CD4-positive, CD25-positive, alpha-beta regulatory T cell (primary cell): Measurements from ENCODE around the gene SHC3. TPM values are rescaled to one million over a fixed set of nuclear protein-coding genes. Genes with fewer than 3 reads are reported as not detected.

Source experiments
- ATAC-seq, 2 donors: fragments of 150-1000 bp; cut with Tn5 transposase; one replicate each; pipeline ENCODE4 v1.10.0; 2021; ENCODE audit warnings: low read depth in 2 of 2, moderate number of reproducible peaks in 2 of 2, moderate library complexity in 1 of 2
- DNase-seq, 3 donors: peaks; one replicate each; pipeline versions ENCODE4 v3.0.0 to v3.0.0-alpha.2; 2012 to 2022; ENCODE audit warnings: mixed read lengths in 1 of 3
- H3K27ac ChIP-seq: one replicate; pipeline ENCODE4 v1.7.0; 2013; ENCODE audit warnings: mild to moderate bottlenecking, low read length; ENCODE audit not compliant: insufficient read depth, poor library complexity, severe bottlenecking
- H3K27me3 ChIP-seq: one replicate; pipeline ENCODE4 v1.7.0; 2013; ENCODE audit warnings: low read length; ENCODE audit not compliant: control insufficient read depth, insufficient read depth
- H3K36me3 ChIP-seq: one replicate; pipeline ENCODE4 v1.7.0; 2013; ENCODE audit warnings: mild to moderate bottlenecking, low read length, moderate library complexity; ENCODE audit not compliant: control insufficient read depth, insufficient read depth
- H3K4me1 ChIP-seq: 2 replicates; pipeline ENCODE4 v1.7.0; 2013; ENCODE audit warnings: mild to moderate bottlenecking, low read length; ENCODE audit not compliant: insufficient read depth, control insufficient read depth, poor library complexity, severe bottlenecking
- H3K4me3 ChIP-seq: one replicate; pipeline ENCODE4 v1.7.0; 2013; ENCODE audit warnings: low read depth, mild to moderate bottlenecking, low read length, moderate library complexity
- H3K9me3 ChIP-seq, 2 experiments: 1 replicate in 1 of 2; 2 replicates in 1 of 2; pipeline ENCODE4 v1.7.0; 2013; ENCODE audit warnings: low read length in 2 of 2, mild to moderate bottlenecking in 1 of 2, moderate library complexity in 1 of 2; ENCODE audit not compliant: control insufficient read depth in 2 of 2
- H3K27ac Mint-ChIP-seq, 3 donors: one replicate each; pipeline ENCODE4 v1.8.0; 2020 to 2022; ENCODE audit warnings: mild to moderate bottlenecking in 3 of 3, mixed read lengths in 3 of 3, moderate library complexity in 2 of 3
- H3K27me3 Mint-ChIP-seq: one replicate; pipeline ENCODE4 v1.8.0; 2022; ENCODE audit warnings: mild to moderate bottlenecking, mixed read lengths
- H3K36me3 Mint-ChIP-seq: one replicate; pipeline ENCODE4 v1.8.0; 2020; ENCODE audit warnings: mixed read lengths
- H3K4me1 Mint-ChIP-seq, 4 donors: one replicate each; pipeline ENCODE4 v1.8.0; 2020 to 2022; ENCODE audit warnings: mixed read lengths in 4 of 4, mild to moderate bottlenecking in 1 of 4
- H3K4me3 Mint-ChIP-seq, 4 donors: one replicate each; pipeline ENCODE4 v1.8.0; 2020 to 2022; ENCODE audit warnings: mild to moderate bottlenecking in 4 of 4, mixed read lengths in 4 of 4, moderate library complexity in 3 of 4
- H3K9me3 Mint-ChIP-seq, 7 donors: one replicate each; pipeline ENCODE4 v1.8.0; 2020 to 2022; ENCODE audit warnings: mixed read lengths in 7 of 7, mild to moderate bottlenecking in 3 of 7, moderate library complexity in 2 of 7
- polyA plus RNA-seq, 4 donors: library from polyadenylated mRNA; unstranded; fragments of 300-500 nt; fragmentation: Illumina TruSeq; gene quantifications; one replicate each; pipeline ENCODE4 v1.2.3, GENCODE V29; 2021
- total RNA-seq: library from RNA; stranded (reverse); gene quantifications from one replicate; pipeline ENCODE4 v1.2.3, GENCODE V29; 2022

SHC3 gene
- total and polyA plus RNA-seq, 5 donors from 2014 or later, result not detected

GRCh38 chr9:89166852-89167251 is 11.8 kb downstream of the SHC3 start:
- H3K9me3 Mint-ChIP-seq, result peaks cover 0 to 3% (median 0%) of the 10 kb centered on the region in 7 donors

GRCh38 chr9:89165880-89166279 is 12.7 kb downstream of the SHC3 start:
- no peak for ATAC-seq
- no peaks in the 10 kb centered on the region for H3K27me3 ChIP-seq
- no peaks in the 10 kb centered on the region for H3K36me3 ChIP-seq

More at GRCh38 chr9:89166852-89167251, 11.8 kb downstream of the SHC3 start:
- no peaks in the 10 kb centered on the region for H3K9me3 ChIP-seq
- H3K4me1 Mint-ChIP-seq, result no peaks in the 10 kb centered on the region
- H3K27ac Mint-ChIP-seq, result peak overlapping the region in 1 of 3 donors; percentile 17
- no peaks in the 10 kb centered on the region for H3K4me1 ChIP-seq
- no peak overlapping the region for H3K4me3 ChIP-seq
- no peaks in the 10 kb centered on the region for H3K36me3 Mint-ChIP-seq
- H3K4me3 Mint-ChIP-seq, result no peak overlapping the region
- DNase-seq (no peak), ATAC-seq (no peak)
- H3K36me3 ChIP-seq, result no peaks in the 10 kb centered on the region
- H3K27me3 Mint-ChIP-seq, result peaks cover 35% of the 10 kb centered on the region
- no peaks in the 10 kb centered on the region for H3K27me3 ChIP-seq
- no peak overlapping the region for H3K27ac ChIP-seq

GRCh38 chr9:89165341-89165740 is 13.3 kb downstream of the SHC3 start:
- H3K9me3 Mint-ChIP-seq, result peaks cover 0 to 3% (median 0%) of the 10 kb centered on the region in 7 donors
- no peaks in the 10 kb centered on the region for H3K4me1 Mint-ChIP-seq

More at GRCh38 chr9:89165880-89166279, 12.7 kb downstream of the SHC3 start:
- no peaks in the 10 kb centered on the region for H3K36me3 Mint-ChIP-seq
- peaks cover 35% of the 10 kb centered on the region for H3K27me3 Mint-ChIP-seq
- Histone ChIP-seq H3K4me3 (no peak overlapping the region), H3K4me1 (no peaks in the 10 kb centered on the region), H3K9me3 (no peaks in the 10 kb centered on the region), H3K27ac (no peak overlapping the region)
- DNase-seq, result no peak
- peaks cover 0 to 3% (median 0%) of the 10 kb centered on the region in 7 donors for H3K9me3 Mint-ChIP-seq
- no peak overlapping the region for H3K27ac Mint-ChIP-seq
- H3K4me3 Mint-ChIP-seq, result no peak overlapping the region
- no peaks in the 10 kb centered on the region for H3K4me1 Mint-ChIP-seq

GRCh38 chr9:89161221-89161620 is 17.4 kb downstream of the SHC3 start:
- H3K4me1 ChIP-seq, result no peaks in the 10 kb centered on the region
- Mint-ChIP-seq H3K27me3 (peaks cover 32% of the 10 kb centered on the region), H3K4me3 (no peak overlapping the region), H3K27ac (no peak overlapping the region), H3K9me3 (peaks cover 0 to 5% (median 0%) of the 10 kb centered on the region in 7 donors), H3K36me3 (no peaks in the 10 kb centered on the region), H3K4me1 (no peaks in the 10 kb centered on the region)
- H3K4me3 ChIP-seq, result no peak overlapping the region
- no peaks in the 10 kb centered on the region for H3K36me3 ChIP-seq
- no peaks in the 10 kb centered on the region for H3K9me3 ChIP-seq
- DNase-seq (no peak), ATAC-seq (no peak)
- no peak overlapping the region for H3K27ac ChIP-seq
- H3K27me3 ChIP-seq, result no peaks in the 10 kb centered on the region

More at GRCh38 chr9:89165341-89165740, 13.3 kb downstream of the SHC3 start:
- H3K36me3 Mint-ChIP-seq, result no peaks in the 10 kb centered on the region
- Histone ChIP-seq H3K27ac (no peak overlapping the region), H3K4me3 (no peak overlapping the region), H3K36me3 (no peaks in the 10 kb centered on the region), H3K4me1 (no peaks in the 10 kb centered on the region), H3K9me3 (no peaks in the 10 kb centered on the region), H3K27me3 (no peaks in the 10 kb centered on the region)
- no peak overlapping the region for H3K27ac Mint-ChIP-seq
- peaks cover 35% of the 10 kb centered on the region for H3K27me3 Mint-ChIP-seq
- no peak for DNase-seq
- H3K4me3 Mint-ChIP-seq, result no peak overlapping the region
- ATAC-seq, result no peak

- Histone ChIP-seq H3K27ac (no peak overlapping the region), H3K27me3 (no peaks in the 10 kb centered on the region), H3K4me3 (no peak overlapping the region), H3K36me3 (no peaks in the 10 kb centered on the region), H3K9me3 (no peaks in the 10 kb centered on the region), H3K4me1 (no peaks in the 10 kb centered on the region)
- Mint-ChIP-seq H3K4me1 (no peaks in the 10 kb centered on the region), H3K27me3 (peaks cover 29% of the 10 kb centered on the region), H3K4me3 (no peak overlapping the region), H3K9me3 (peaks cover 0 to 5% (median 0%) of the 10 kb centered on the region in 7 donors), H3K27ac (no peak overlapping the region), H3K36me3 (no peaks in the 10 kb centered on the region)
- DNase-seq (no peak), ATAC-seq (no peak)
Observed at GRCh38 chr9:89160806-89161205, 17.8 kb downstream of the SHC3 start.

- H3K27me3 ChIP-seq, result peaks cover 3% of the 10 kb centered on the region
- Mint-ChIP-seq H3K9me3 (peaks cover 0 to 4% (median 0%) of the 10 kb centered on the region in 7 donors), H3K4me3 (no peak overlapping the region), H3K36me3 (no peaks in the 10 kb centered on the region), H3K27ac (peak overlapping the region in 1 of 3 donors; percentile 11), H3K4me1 (peaks cover 0 to 4% (median under 1%) of the 10 kb centered on the region in 4 donors), H3K27me3 (peaks cover 18% of the 10 kb centered on the region)
- H3K9me3 ChIP-seq, result no peaks in the 10 kb centered on the region
- H3K4me3 ChIP-seq, result no peak overlapping the region
- H3K36me3 ChIP-seq, result no peaks in the 10 kb centered on the region
- peak in 1 of 3 donors; percentile 38 for DNase-seq
- ATAC-seq, result peak; percentile 51 to 64
- no peak overlapping the region for H3K27ac ChIP-seq
- no peaks in the 10 kb centered on the region for H3K4me1 ChIP-seq
Observed at GRCh38 chr9:89154651-89155336, 23.8 kb downstream of the SHC3 start.

- H3K36me3 Mint-ChIP-seq, result no peaks in the 10 kb centered on the region
- H3K27ac Mint-ChIP-seq, result no peak overlapping the region
- no peak overlapping the region for H3K27ac ChIP-seq
- ATAC-seq (no peak), DNase-seq (no peak)
- H3K36me3 ChIP-seq, result no peaks in the 10 kb centered on the region
- H3K9me3 ChIP-seq, result no peaks in the 10 kb centered on the region
- no peaks in the 10 kb centered on the region for H3K4me1 ChIP-seq
- H3K4me3 Mint-ChIP-seq, result no peak overlapping the region
- peaks cover 3% of the 10 kb centered on the region for H3K27me3 ChIP-seq
- peaks cover 0 to 4% (median under 1%) of the 10 kb centered on the region in 4 donors for H3K4me1 Mint-ChIP-seq
- no peak overlapping the region for H3K4me3 ChIP-seq
- peaks cover 18% of the 10 kb centered on the region for H3K27me3 Mint-ChIP-seq
- H3K9me3 Mint-ChIP-seq, result peaks cover 0 to 4% (median 0%) of the 10 kb centered on the region in 7 donors
Observed at GRCh38 chr9:89154218-89154617, 24.4 kb downstream of the SHC3 start.
